ENCODE data around the gene SEMA6B. TPM values are rescaled to one million over a fixed set of nuclear protein-coding genes. Genes with fewer than 3 reads are reported as not detected.
"Not testable (repeated sequence)": the region's sequence is repeated elsewhere in the genome, so short reads cannot be mapped to it uniquely, and the experiment has no call there.

The SEMA6B gene
- total and polyA plus RNA-seq, 3 experiments from 2014 or later = 0.55 to 0.91 TPM; not detected in 1

- peak overlapping the region in 6 of 7 donors; percentile 18 to 75 (median 58) for H3K4me3 Mint-ChIP-seq
- Histone ChIP-seq H3K27ac (ENCODE audit: low read depth, low read length) (no peak overlapping the region), H3K36me3 (ENCODE audit: insufficient read depth, low read length) (no peaks in the 10 kb centered on the region), H3K4me3 (ENCODE audit: low read length) (no peak overlapping the region), H3K4me1 (ENCODE audit: insufficient read depth, low read length) (no peaks in the 10 kb centered on the region), H3K9me3 (ENCODE audit: low read length) (no peaks in the 10 kb centered on the region), H3K27me3 (ENCODE audit: insufficient read depth, low read length, poor library complexity, severe bottlenecking) (peaks cover 14% of the 10 kb centered on the region)
- no peak overlapping the region for H3K27ac Mint-ChIP-seq
- H3K4me1 Mint-ChIP-seq = peaks cover 9 to 15% (median 10%) of the 10 kb centered on the region in 3 donors
- DNase-seq = no peak
- no peaks in the 10 kb centered on the region for H3K9me3 Mint-ChIP-seq
- no peaks in the 10 kb centered on the region for H3K36me3 Mint-ChIP-seq
- POLR2A ChIA-PET = no interaction called here
- peaks cover 24 to 46% of the 10 kb centered on the region in 2 donors for H3K27me3 Mint-ChIP-seq
- CTCF ChIA-PET = interaction anchor here (1.6 kb wide), 1 partner anchor 21 kb away, joined by 3 read pairs; no protein-coding TSS in a partner anchor
These were observed 39.2 kb upstream of the SEMA6B start for GRCh38 chr19:4598712-4599111.

GRCh38 chr19:4597975-4598671 is 38.6 kb upstream of the SEMA6B start:
- DNase-seq = peak in 4 of 5 donors; percentile 14 to 37 (median 25)

GRCh38 chr19:4597278-4597974 is 37.9 kb upstream of the SEMA6B start:
- ChIA-PET POLR2A (no interaction called here), CTCF (interaction anchor here (1.2 kb wide), 1 partner anchor 39 kb away, joined by 3 read pairs; no protein-coding TSS in a partner anchor)
- Histone ChIP-seq H3K4me1 (ENCODE audit: insufficient read depth, low read length) (no peaks in the 10 kb centered on the region), H3K36me3 (ENCODE audit: insufficient read depth, low read length) (no peaks in the 10 kb centered on the region), H3K27me3 (ENCODE audit: insufficient read depth, low read length, poor library complexity, severe bottlenecking) (peaks cover 14% of the 10 kb centered on the region), H3K4me3 (ENCODE audit: low read length) (no peak overlapping the region), H3K9me3 (ENCODE audit: low read length) (no peaks in the 10 kb centered on the region), H3K27ac (ENCODE audit: low read depth, low read length) (no peak overlapping the region)
- Mint-ChIP-seq H3K27ac (peak overlapping the region in 2 of 8 donors; percentile 24 to 87), H3K4me3 (peak overlapping the region in 5 of 7 donors; percentile 15 to 41 (median 31)), H3K9me3 (no peaks in the 10 kb centered on the region), H3K27me3 (peaks cover 24 to 53% of the 10 kb centered on the region in 2 donors), H3K36me3 (no peaks in the 10 kb centered on the region), H3K4me1 (peaks cover 9 to 15% (median 10%) of the 10 kb centered on the region in 3 donors)
- DNase-seq = peak in 1 of 5 donors; percentile 16

More at GRCh38 chr19:4597975-4598671, 38.6 kb upstream of the SEMA6B start:
- CTCF ChIA-PET = interaction anchor here (1.2 to 1.6 kb wide), 2 partner anchors 21 to 39 kb away, joined by 3 read pairs; no protein-coding TSS in a partner anchor
- H3K9me3 Mint-ChIP-seq = no peaks in the 10 kb centered on the region
- Histone ChIP-seq H3K4me3 (ENCODE audit: low read length) (no peak overlapping the region), H3K4me1 (ENCODE audit: insufficient read depth, low read length) (no peaks in the 10 kb centered on the region), H3K27ac (ENCODE audit: low read depth, low read length) (no peak overlapping the region), H3K9me3 (ENCODE audit: low read length) (no peaks in the 10 kb centered on the region), H3K27me3 (ENCODE audit: insufficient read depth, low read length, poor library complexity, severe bottlenecking) (peaks cover 14% of the 10 kb centered on the region), H3K36me3 (ENCODE audit: insufficient read depth, low read length) (no peaks in the 10 kb centered on the region)
- H3K4me3 Mint-ChIP-seq = peak overlapping the region in 6 of 7 donors; percentile 50 to 75 (median 68)
- no peaks in the 10 kb centered on the region for H3K36me3 Mint-ChIP-seq
- H3K27me3 Mint-ChIP-seq = peaks cover 24 to 46% of the 10 kb centered on the region in 2 donors
- peak overlapping the region in 1 of 8 donors; percentile 87 for H3K27ac Mint-ChIP-seq
- POLR2A ChIA-PET = no interaction called here
- H3K4me1 Mint-ChIP-seq = peaks cover 9 to 15% (median 10%) of the 10 kb centered on the region in 3 donors

GRCh38 chr19:4596033-4596904 is 36.8 kb upstream of the SEMA6B start:
- H3K36me3 Mint-ChIP-seq = no peaks in the 10 kb centered on the region
- CTCF ChIA-PET = interaction anchor here (1.2 kb wide), 1 partner anchor 41 kb away, joined by 3 read pairs; no protein-coding TSS in a partner anchor
- no peaks in the 10 kb centered on the region for H3K36me3 ChIP-seq (ENCODE audit: insufficient read depth, low read length)
- no peak overlapping the region for H3K4me3 ChIP-seq (ENCODE audit: low read length)
- H3K4me3 Mint-ChIP-seq = no peak overlapping the region
- peaks cover 25 to 57% of the 10 kb centered on the region in 2 donors for H3K27me3 Mint-ChIP-seq
- no peak overlapping the region for H3K27ac Mint-ChIP-seq
- POLR2A ChIA-PET = interaction anchor here (0.5 kb wide), 1 partner anchor 608 kb away, joined by 4 read pairs; no protein-coding TSS in a partner anchor
- no peaks in the 10 kb centered on the region for H3K9me3 ChIP-seq (ENCODE audit: low read length)
- H3K4me1 ChIP-seq (ENCODE audit: insufficient read depth, low read length) = no peaks in the 10 kb centered on the region
- no peak for DNase-seq
- peaks cover 9% of the 10 kb centered on the region for H3K27me3 ChIP-seq (ENCODE audit: insufficient read depth, low read length, poor library complexity, severe bottlenecking)
- H3K9me3 Mint-ChIP-seq = no peaks in the 10 kb centered on the region
- peaks cover 9 to 15% (median 10%) of the 10 kb centered on the region in 3 donors for H3K4me1 Mint-ChIP-seq
- no peak overlapping the region for H3K27ac ChIP-seq (ENCODE audit: low read depth, low read length)

- H3K4me1 ChIP-seq (ENCODE audit: insufficient read depth, low read length); DNase-seq; H3K27me3 ChIP-seq (ENCODE audit: insufficient read depth, low read length, poor library complexity, severe bottlenecking); H3K9me3 ChIP-seq (ENCODE audit: low read length); POLR2A ChIA-PET; H3K4me3 ChIP-seq (ENCODE audit: low read length); H3K27ac Mint-ChIP-seq; H3K36me3 ChIP-seq (ENCODE audit: insufficient read depth, low read length); H3K27ac ChIP-seq (ENCODE audit: low read depth, low read length); H3K4me3 Mint-ChIP-seq; H3K9me3 Mint-ChIP-seq; H3K36me3 Mint-ChIP-seq: not testable (repeated sequence)
- CTCF ChIA-PET = interaction anchor here (1.2 kb wide), 1 partner anchor 18 kb away, joined by 3 read pairs; no protein-coding TSS in a partner anchor
- Mint-ChIP-seq H3K27me3 (peaks cover 30 to 58% of the 10 kb centered on the region in 2 donors), H3K4me1 (peaks cover 9 to 15% (median 10%) of the 10 kb centered on the region in 3 donors)
These were observed 35.7 kb upstream of the SEMA6B start for GRCh38 chr19:4595158-4595557.

- no peaks in the 10 kb centered on the region for H3K4me1 ChIP-seq (ENCODE audit: insufficient read depth, low read length)
- Mint-ChIP-seq H3K4me3 (no peak overlapping the region), H3K9me3 (peaks cover 0 to 2% (median 0%) of the 10 kb centered on the region in 5 donors), H3K27ac (peak overlapping the region in 1 of 8 donors; percentile 11), H3K27me3 (peaks cover 31 to 56% of the 10 kb centered on the region in 2 donors), H3K4me1 (peaks cover 8 to 15% (median 10%) of the 10 kb centered on the region in 3 donors), H3K36me3 (no peaks in the 10 kb centered on the region)
- no peak overlapping the region for H3K27ac ChIP-seq (ENCODE audit: low read depth, low read length)
- ChIA-PET POLR2A (no interaction called here), CTCF (interaction anchor here (1.2 kb wide), 1 partner anchor 17 kb away, joined by 3 read pairs; no protein-coding TSS in a partner anchor)
- no peaks in the 10 kb centered on the region for H3K9me3 ChIP-seq (ENCODE audit: low read length)
- DNase-seq = no peak
- H3K4me3 ChIP-seq (ENCODE audit: low read length) = no peak overlapping the region
- H3K36me3 ChIP-seq (ENCODE audit: insufficient read depth, low read length) = no peaks in the 10 kb centered on the region
- peaks cover 3% of the 10 kb centered on the region for H3K27me3 ChIP-seq (ENCODE audit: insufficient read depth, low read length, poor library complexity, severe bottlenecking)
These were observed 34.7 kb upstream of the SEMA6B start for GRCh38 chr19:4594201-4594600.

GRCh38 chr19:4593409-4593851 is 33.9 kb upstream of the SEMA6B start:
- H3K27ac ChIP-seq (ENCODE audit: low read depth, low read length) = no peak overlapping the region
- H3K9me3 Mint-ChIP-seq = peaks cover 0 to 2% (median 0%) of the 10 kb centered on the region in 5 donors
- no peak overlapping the region for H3K4me3 ChIP-seq (ENCODE audit: low read length)
- H3K27me3 Mint-ChIP-seq = peaks cover 29 to 51% of the 10 kb centered on the region in 2 donors
- no peaks in the 10 kb centered on the region for H3K9me3 ChIP-seq (ENCODE audit: low read length)
- POLR2A ChIA-PET = no interaction called here
- CTCF ChIA-PET = interaction anchor here (0.6 kb wide), 1 partner anchor 19 kb away, joined by 3 read pairs; no protein-coding TSS in a partner anchor
- peaks cover 4 to 9% (median 7%) of the 10 kb centered on the region in 3 donors for H3K4me1 Mint-ChIP-seq
- no peaks in the 10 kb centered on the region for H3K4me1 ChIP-seq (ENCODE audit: insufficient read depth, low read length)
- H3K36me3 ChIP-seq (ENCODE audit: insufficient read depth, low read length) = no peaks in the 10 kb centered on the region
- no peaks in the 10 kb centered on the region for H3K36me3 Mint-ChIP-seq
- no peak overlapping the region for H3K27ac Mint-ChIP-seq
- DNase-seq = no peak
- H3K27me3 ChIP-seq (ENCODE audit: insufficient read depth, low read length, poor library complexity, severe bottlenecking) = no peaks in the 10 kb centered on the region
- H3K4me3 Mint-ChIP-seq = no peak overlapping the region

Data from CD8-positive, alpha-beta memory T cell (primary cell).